A549 (cell line): ENCODE measurements around the gene IDH3G.

Experiments used
- BCL3 ChIP-seq: fragments of >200 bp; sonication (Bioruptor Twin); formaldehyde crosslinking; IDR thresholded peaks from 3 replicates; pipeline ENCODE4 v1.6.1; 2016
- CHD4 ChIP-seq: fragments of 200-600 bp; sonication (generic); IDR thresholded peaks from 2 replicates; pipeline ENCODE4 v1.6.1; 2016; ENCODE audit warnings: antibody characterized with exemption, mild to moderate bottlenecking, borderline replicate concordance
- E2F6 ChIP-seq: IDR thresholded peaks from 2 replicates; pipeline ENCODE4 v1.6.1; 2012; ENCODE audit warnings: low read depth, borderline replicate concordance
- EHF ChIP-seq: fragments of 250-450 bp; sonication (Bioruptor Pico); IDR thresholded peaks from 2 replicates; pipeline ENCODE4 v1.5.0; 2020; ENCODE audit warnings: mild to moderate bottlenecking
- HDAC2 ChIP-seq: fragments of 200-600 bp; sonication (generic); IDR thresholded peaks from 2 replicates; pipeline ENCODE4 v1.6.1; 2016
- POLR2A ChIP-seq: IDR thresholded peaks from 2 replicates; pipeline ENCODE4 v1.6.1; 2012; ENCODE audit warnings: mild to moderate bottlenecking, low read length
- RARB ChIP-seq: fragments of 250-450 bp; sonication (Bioruptor Pico); IDR thresholded peaks from 2 replicates; pipeline ENCODE4 v1.8.0; 2021; ENCODE audit warnings: mild to moderate bottlenecking, moderate library complexity
- REST ChIP-seq: fragments of 200-600 bp; sonication (generic); IDR thresholded peaks from 2 replicates; pipeline ENCODE4 v1.6.1; 2016; ENCODE audit warnings: antibody characterized with exemption, mild to moderate bottlenecking, moderate library complexity
- SMC3 ChIP-seq: fragments of >200 bp; sonication (Bioruptor Twin); formaldehyde crosslinking; IDR thresholded peaks from 3 replicates; pipeline ENCODE4 v1.6.1; 2018; ENCODE audit warnings: inconsistent platforms
- ZFP36 ChIP-seq: fragments of 450-650 bp; IDR thresholded peaks from 2 replicates; pipeline ENCODE4 v1.6.1; 2014; ENCODE audit warnings: borderline replicate concordance; ENCODE audit not compliant: partially characterized antibody
- TF ChIP-seq, protein P1 (sequence below): fragments of >200 bp; sonication (Bioruptor Twin); formaldehyde crosslinking; IDR thresholded peaks from 3 replicates; pipeline ENCODE4 v1.5.1; 2016
- TF ChIP-seq, protein P2 (sequence below): IDR thresholded peaks from 2 replicates; pipeline ENCODE4 v1.6.1; 2012

DNA sequence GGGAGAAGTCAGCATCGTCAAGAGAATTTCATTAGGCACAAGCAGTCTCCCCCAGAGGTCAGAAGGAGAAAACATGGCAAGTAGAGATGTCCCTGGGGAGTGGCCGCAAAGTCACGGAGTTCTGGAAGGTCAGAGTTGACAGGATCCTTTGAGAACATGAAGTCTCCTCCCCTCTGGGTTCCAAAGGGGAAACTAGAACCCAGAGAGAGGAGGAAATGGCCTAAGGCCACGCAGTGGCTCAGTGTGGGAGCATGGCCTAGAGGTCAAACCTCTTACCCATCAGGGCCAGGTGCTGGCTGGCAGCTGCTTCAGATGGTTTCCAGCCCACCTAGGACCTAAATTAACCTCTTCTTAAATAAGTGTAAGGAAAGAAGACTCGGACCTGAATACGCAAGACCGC is 884 bp downstream of the IDH3G start:
- TF ChIP-seq, protein P1, sequence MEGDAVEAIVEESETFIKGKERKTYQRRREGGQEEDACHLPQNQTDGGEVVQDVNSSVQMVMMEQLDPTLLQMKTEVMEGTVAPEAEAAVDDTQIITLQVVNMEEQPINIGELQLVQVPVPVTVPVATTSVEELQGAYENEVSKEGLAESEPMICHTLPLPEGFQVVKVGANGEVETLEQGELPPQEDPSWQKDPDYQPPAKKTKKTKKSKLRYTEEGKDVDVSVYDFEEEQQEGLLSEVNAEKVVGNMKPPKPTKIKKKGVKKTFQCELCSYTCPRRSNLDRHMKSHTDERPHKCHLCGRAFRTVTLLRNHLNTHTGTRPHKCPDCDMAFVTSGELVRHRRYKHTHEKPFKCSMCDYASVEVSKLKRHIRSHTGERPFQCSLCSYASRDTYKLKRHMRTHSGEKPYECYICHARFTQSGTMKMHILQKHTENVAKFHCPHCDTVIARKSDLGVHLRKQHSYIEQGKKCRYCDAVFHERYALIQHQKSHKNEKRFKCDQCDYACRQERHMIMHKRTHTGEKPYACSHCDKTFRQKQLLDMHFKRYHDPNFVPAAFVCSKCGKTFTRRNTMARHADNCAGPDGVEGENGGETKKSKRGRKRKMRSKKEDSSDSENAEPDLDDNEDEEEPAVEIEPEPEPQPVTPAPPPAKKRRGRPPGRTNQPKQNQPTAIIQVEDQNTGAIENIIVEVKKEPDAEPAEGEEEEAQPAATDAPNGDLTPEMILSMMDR = no peak
- TF ChIP-seq REST (no peak), EHF (CRISPR knock-in tag) (no peak), E2F6 (no peak), RARB (no peak), BCL3 (no peak), SMC3 (no peak), CHD4 (no peak), ZFP36 (no peak), POLR2A (no peak), HDAC2 (no peak)
- TF ChIP-seq, protein P2, sequence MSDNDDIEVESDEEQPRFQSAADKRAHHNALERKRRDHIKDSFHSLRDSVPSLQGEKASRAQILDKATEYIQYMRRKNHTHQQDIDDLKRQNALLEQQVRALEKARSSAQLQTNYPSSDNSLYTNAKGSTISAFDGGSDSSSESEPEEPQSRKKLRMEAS = no peak
